Panc1 (cell line): ENCODE results near the gene TNNT3. TPM values are rescaled to one million over a fixed set of nuclear protein-coding genes. Genes with fewer than 3 reads are reported as not detected.

ENCODE experiments used
- ATAC-seq: fragments of 200-7000 bp; cut with Tn5 transposase; 2 replicates; pipeline ENCODE4 v1.9.1; 2020; ENCODE audit warnings: mild to moderate bottlenecking, moderate library complexity
- BruUV-seq: library from RNA; stranded (reverse); fragments of 400-500 nt; replicated peaks from 2 replicates; lab custom pipeline; 2021; lab: Mats Ljungman, UMichigan
- CTCF ChIA-PET: fragments of 300-600 bp; sonication (Branson Sonifier 250); formaldehyde crosslinking; loops from one replicate; lab custom pipeline; 2022; ENCODE audit warnings: antibody characterized with exemption; lab: Charles Lee
- POLR2A ChIA-PET: fragments of 300-600 bp; sonication (Branson Sonifier 250); formaldehyde crosslinking; loops from one replicate; lab custom pipeline; 2022; ENCODE audit warnings: antibody characterized with exemption; lab: Charles Lee
- DNase-seq: peaks from one replicate; pipeline ENCODE4 v3.0.0-alpha.2; 2010; ENCODE audit warnings: low read depth, low spot score
- H3K27ac ChIP-seq: 2 replicates; pipeline ENCODE4 v1.5.1; 2011; ENCODE audit warnings: mild to moderate bottlenecking, low read length, inconsistent platforms
- H3K27me3 ChIP-seq: fragments of 200-500 bp; sonication (Bioruptor generic); 2 replicates; pipeline ENCODE4 v1.6.0; 2014; ENCODE audit warnings: low read length, inconsistent platforms; ENCODE audit not compliant: control insufficient read depth, insufficient read depth
- H3K36me3 ChIP-seq: fragments of 200-500 bp; sonication (Bioruptor generic); 2 replicates; pipeline ENCODE4 v1.5.1; 2014; ENCODE audit warnings: inconsistent platforms, mild to moderate bottlenecking, low read length, moderate library complexity; ENCODE audit not compliant: control insufficient read depth, insufficient read depth
- H3K4me1 ChIP-seq: 2 replicates; pipeline ENCODE4 v1.5.1; 2011; ENCODE audit warnings: inconsistent platforms, mild to moderate bottlenecking, low read length, moderate library complexity; ENCODE audit not compliant: control insufficient read depth, insufficient read depth
- H3K4me3 ChIP-seq, 2 experiments: 2 replicates each; pipeline ENCODE4 v1.5.1; 2011 to 2012; ENCODE audit warnings: low read depth in 2 of 2, low read length in 2 of 2, mild to moderate bottlenecking in 2 of 2, inconsistent platforms in 1 of 2, moderate library complexity in 1 of 2
- H3K9me3 ChIP-seq: fragments of 200-500 bp; sonication (Bioruptor generic); 2 replicates; pipeline ENCODE4 v1.5.1; 2014; ENCODE audit warnings: low read depth, mild to moderate bottlenecking, inconsistent platforms, low read length, moderate library complexity; ENCODE audit not compliant: control insufficient read depth, insufficient read depth
- POLR2AphosphoS5 ChIP-seq: IDR thresholded peaks from 2 replicates; pipeline ENCODE4 v1.6.1; 2012; ENCODE audit warnings: mild to moderate bottlenecking, low read depth, low read length, moderate library complexity
- REST ChIP-seq, 2 experiments: IDR thresholded peaks; 2 replicates each; pipeline ENCODE4 v1.6.1; 2011 to 2012; ENCODE audit warnings: low read depth in 2 of 2, control low read depth in 1 of 2, low read length in 1 of 2, mild to moderate bottlenecking in 1 of 2, moderate library complexity in 1 of 2; ENCODE audit not compliant: insufficient read depth in 1 of 2
- SIN3A ChIP-seq: IDR thresholded peaks from 2 replicates; pipeline ENCODE4 v1.6.1; 2012; ENCODE audit warnings: low read depth, mild to moderate bottlenecking, low read length, moderate library complexity, borderline replicate concordance; ENCODE audit not compliant: insufficient read depth
- TCF7L2 ChIP-seq: IDR thresholded peaks from 2 replicates; pipeline ENCODE4 v1.6.1; 2011; ENCODE audit warnings: mild to moderate bottlenecking, low read depth, low read length, inconsistent platforms
- in situ Hi-C: cut with HindIII; loops from 2 replicates; pipeline ENCODE4 v1.10.0; 2016; ENCODE audit warnings: low sequenced_read_pairs, low pct_unique_long_range_greater_than_20kb
- intact Hi-C: fragments of 100-400 bp; cut with micrococcal nuclease; formaldehyde crosslinking; loops from one replicate; pipeline ENCODE4 v1.10.0; 2022; ENCODE audit not compliant: unreplicated experiment
- total RNA-seq: library from RNA; stranded (reverse); gene quantifications from one replicate; pipeline ENCODE4 v1.2.1, GENCODE V29; 2021; ENCODE audit not compliant: unreplicated experiment
- TF ChIP-seq, protein P1 (sequence below): fragments of 450-650 bp; IDR thresholded peaks from 2 replicates; pipeline ENCODE4 v1.5.1; 2017; ENCODE audit warnings: mild to moderate bottlenecking

Gene TNNT3
- total RNA-seq, 1 experiment from 2014 or later: 0.41 TPM

DNA sequence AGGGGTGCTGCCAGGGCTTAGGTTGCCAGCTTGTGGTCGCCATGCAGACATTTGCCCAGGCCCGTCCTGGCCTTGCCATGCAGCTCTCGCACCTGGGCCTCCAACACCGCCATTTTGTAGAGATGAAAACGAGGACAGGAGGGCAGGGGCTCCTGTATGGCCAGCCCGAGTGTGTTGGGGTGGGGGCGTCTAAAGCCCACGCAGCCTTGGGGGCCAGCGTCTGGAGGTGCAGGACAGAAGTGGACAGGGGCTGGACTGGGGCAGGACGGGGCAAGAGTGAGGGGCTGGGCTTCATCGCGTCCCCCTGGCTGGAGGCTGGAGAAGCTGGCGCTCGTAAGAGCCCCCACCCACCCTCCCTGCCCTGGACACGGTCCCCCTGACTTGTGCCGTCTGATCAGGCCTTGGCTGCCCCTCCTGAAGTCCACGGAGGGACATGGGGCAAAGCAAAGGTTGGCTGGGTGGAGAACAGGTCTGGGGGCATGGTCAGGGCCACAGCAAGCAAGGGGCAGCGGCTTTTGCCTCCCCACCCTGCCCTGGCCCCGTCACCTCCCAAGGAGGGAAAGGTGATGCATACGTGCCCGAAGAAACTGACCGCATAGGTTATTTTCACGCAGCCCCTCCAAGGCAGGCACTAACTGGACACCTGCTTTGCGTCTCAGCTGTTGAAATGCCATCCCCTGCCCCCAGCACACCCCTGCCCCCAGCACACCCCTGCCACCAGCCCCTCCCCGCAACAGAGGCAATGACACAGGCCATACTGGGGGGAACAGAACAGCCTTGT is 815 bp downstream of the TNNT3 start:
- Histone ChIP-seq H3K36me3 (no peaks in the 10 kb centered on the region), H3K27me3 (no peaks in the 10 kb centered on the region), H3K9me3 (no peaks in the 10 kb centered on the region), H3K4me3 (no peak overlapping the region), H3K27ac (no peak overlapping the region), H3K4me1 (peaks cover 9% of the 10 kb centered on the region)
- no peak for TF ChIP-seq POLR2AphosphoS5
- no peak for TF ChIP-seq REST (IDR thresholded peaks at IDR 0.05; ENCODE audit: insufficient read depth in 1 of 2, low read depth in 2 of 2, low read length in 1 of 2)
- TF ChIP-seq, protein P1, sequence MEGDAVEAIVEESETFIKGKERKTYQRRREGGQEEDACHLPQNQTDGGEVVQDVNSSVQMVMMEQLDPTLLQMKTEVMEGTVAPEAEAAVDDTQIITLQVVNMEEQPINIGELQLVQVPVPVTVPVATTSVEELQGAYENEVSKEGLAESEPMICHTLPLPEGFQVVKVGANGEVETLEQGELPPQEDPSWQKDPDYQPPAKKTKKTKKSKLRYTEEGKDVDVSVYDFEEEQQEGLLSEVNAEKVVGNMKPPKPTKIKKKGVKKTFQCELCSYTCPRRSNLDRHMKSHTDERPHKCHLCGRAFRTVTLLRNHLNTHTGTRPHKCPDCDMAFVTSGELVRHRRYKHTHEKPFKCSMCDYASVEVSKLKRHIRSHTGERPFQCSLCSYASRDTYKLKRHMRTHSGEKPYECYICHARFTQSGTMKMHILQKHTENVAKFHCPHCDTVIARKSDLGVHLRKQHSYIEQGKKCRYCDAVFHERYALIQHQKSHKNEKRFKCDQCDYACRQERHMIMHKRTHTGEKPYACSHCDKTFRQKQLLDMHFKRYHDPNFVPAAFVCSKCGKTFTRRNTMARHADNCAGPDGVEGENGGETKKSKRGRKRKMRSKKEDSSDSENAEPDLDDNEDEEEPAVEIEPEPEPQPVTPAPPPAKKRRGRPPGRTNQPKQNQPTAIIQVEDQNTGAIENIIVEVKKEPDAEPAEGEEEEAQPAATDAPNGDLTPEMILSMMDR: no peak
- CTCF ChIA-PET: interaction anchor here (0.6 to 2.4 kb wide), 5 partner anchors 21 to 86 kb away, joined by 3 to 13 read pairs (median 4); no protein-coding TSS in a partner anchor
- ATAC-seq (no peak), DNase-seq (no peak)
- intact Hi-C loops: no loop called here
- BruUV-seq: no TSS peak
- POLR2A ChIA-PET: no interaction called here
- in situ Hi-C loops: no loop called here

GRCh38 chr11:1920909-1921573 is 1.5 kb downstream of the TNNT3 start:
- intact Hi-C loops (no loop called here), in situ Hi-C loops (no loop called here)
- H3K36me3 ChIP-seq: no peaks in the 10 kb centered on the region
- no peaks in the 10 kb centered on the region for H3K27me3 ChIP-seq
- CTCF ChIA-PET: interaction anchor here (0.6 to 2.4 kb wide), 9 partner anchors 39 to 358 kb away, joined by 3 to 13 read pairs (median 4); no protein-coding TSS in a partner anchor
- H3K27ac ChIP-seq: no peak overlapping the region
- DNase-seq (no peak), ATAC-seq (peak; percentile 24)
- peaks cover 9% of the 10 kb centered on the region for H3K4me1 ChIP-seq
- TF ChIP-seq REST (IDR thresholded peaks at IDR 0.05; ENCODE audit: insufficient read depth in 1 of 2, low read depth in 2 of 2, low read length in 1 of 2): no peak
- no peak for TF ChIP-seq SIN3A
- no peak for TF ChIP-seq POLR2AphosphoS5
- TF ChIP-seq, protein P1: no peak
- TF ChIP-seq TCF7L2: no peak
- BruUV-seq: no TSS peak
- POLR2A ChIA-PET: no interaction called here
- no peaks in the 10 kb centered on the region for H3K9me3 ChIP-seq
- no peak overlapping the region for H3K4me3 ChIP-seq
